ENCODE results near the gene KIF3C.

GRCh38 chr2:25929789-25930473, 52.4 kb downstream of the KIF3C start:
- TF ChIP-seq MAFK (IDR thresholded peaks at IDR 0.05; ENCODE audit: low read depth, low read length), result no peak
- TF ChIP-seq CTCF (conservative IDR thresholded peaks at IDR 0.05; ENCODE audit: low read depth, low read length), result no peak
- TF ChIP-seq RCOR1 (IDR thresholded peaks at IDR 0.05; ENCODE audit: insufficient replicate concordance, low read length), result no peak
- TF ChIP-seq POLR2A (IDR thresholded peaks at IDR 0.05; ENCODE audit: low read depth, low read length), result no peak
- TF ChIP-seq, protein P1, sequence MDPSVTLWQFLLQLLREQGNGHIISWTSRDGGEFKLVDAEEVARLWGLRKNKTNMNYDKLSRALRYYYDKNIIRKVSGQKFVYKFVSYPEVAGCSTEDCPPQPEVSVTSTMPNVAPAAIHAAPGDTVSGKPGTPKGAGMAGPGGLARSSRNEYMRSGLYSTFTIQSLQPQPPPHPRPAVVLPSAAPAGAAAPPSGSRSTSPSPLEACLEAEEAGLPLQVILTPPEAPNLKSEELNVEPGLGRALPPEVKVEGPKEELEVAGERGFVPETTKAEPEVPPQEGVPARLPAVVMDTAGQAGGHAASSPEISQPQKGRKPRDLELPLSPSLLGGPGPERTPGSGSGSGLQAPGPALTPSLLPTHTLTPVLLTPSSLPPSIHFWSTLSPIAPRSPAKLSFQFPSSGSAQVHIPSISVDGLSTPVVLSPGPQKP (IDR thresholded peaks at IDR 0.05; ENCODE audit: borderline replicate concordance, low read depth, low read length), result no peak
- TF ChIP-seq CEBPB (IDR thresholded peaks at IDR 0.05; ENCODE audit: low read depth, low read length), result no peak
- TF ChIP-seq SMC3 (IDR thresholded peaks at IDR 0.05; ENCODE audit: low read depth, low read length), result no peak
- TF ChIP-seq NFE2L2 (IDR thresholded peaks at IDR 0.05; ENCODE audit: low read depth, low read length), result no peak
- no peak for TF ChIP-seq RAD21 (IDR thresholded peaks at IDR 0.05; ENCODE audit: low read length)

Measured in IMR-90 (cell line).